NCI-H146 (cell line): ENCODE data around the gene AATK.

Experiments
- DNase-seq: peaks from one replicate; lab custom pipeline; 2025; lab: John Stamatoyannopoulos, UW

The AATK gene

DNA sequence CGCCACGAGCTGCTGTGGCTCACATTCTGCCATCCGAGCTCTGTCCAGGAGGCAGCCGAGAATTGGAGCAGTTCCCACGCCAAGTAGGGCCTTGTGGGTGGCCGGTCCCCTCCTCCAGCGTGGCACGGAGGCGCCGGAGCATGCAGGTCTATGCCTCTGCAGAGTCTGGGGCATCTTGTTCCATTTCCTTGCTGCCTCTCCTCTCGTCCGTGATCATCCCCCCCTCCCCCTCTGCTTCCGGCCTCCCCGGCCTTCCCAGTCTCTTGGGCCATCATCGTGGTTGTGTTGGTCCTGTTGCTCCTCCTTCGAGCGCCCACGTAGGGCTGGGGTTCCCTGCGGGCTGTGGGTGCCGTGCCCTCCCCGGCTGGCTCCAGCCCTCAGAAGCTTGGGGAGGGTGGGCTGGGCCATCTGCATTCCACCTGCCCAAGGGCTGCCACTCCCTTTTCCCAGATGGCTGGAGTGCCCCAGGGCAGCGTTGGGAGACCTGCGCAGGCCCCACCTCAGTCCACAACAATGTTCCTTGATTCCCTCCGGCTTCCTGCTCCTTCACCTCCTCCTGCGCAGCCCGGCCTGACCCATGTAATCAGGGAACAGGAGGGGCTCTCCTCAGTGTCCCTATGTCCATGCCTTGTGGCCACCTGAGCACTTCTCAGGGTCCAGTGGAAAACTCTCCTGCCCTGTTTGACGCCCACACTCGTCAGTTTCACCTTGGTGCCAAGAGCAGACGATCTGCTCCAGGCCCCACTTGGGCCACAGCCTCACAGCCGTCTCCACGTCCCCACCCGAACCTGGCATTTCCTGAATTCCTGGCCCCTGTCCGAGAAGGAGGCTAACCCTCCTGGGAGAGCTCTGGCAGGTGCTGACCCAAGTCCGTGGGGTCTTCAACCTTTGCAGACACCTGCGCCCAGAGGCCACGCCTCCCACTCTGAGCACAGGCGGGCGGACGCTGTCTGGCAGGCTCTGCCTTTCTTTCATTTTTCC lies 94.0 kb downstream of the AATK start:
- no peak for DNase-seq

DNA sequence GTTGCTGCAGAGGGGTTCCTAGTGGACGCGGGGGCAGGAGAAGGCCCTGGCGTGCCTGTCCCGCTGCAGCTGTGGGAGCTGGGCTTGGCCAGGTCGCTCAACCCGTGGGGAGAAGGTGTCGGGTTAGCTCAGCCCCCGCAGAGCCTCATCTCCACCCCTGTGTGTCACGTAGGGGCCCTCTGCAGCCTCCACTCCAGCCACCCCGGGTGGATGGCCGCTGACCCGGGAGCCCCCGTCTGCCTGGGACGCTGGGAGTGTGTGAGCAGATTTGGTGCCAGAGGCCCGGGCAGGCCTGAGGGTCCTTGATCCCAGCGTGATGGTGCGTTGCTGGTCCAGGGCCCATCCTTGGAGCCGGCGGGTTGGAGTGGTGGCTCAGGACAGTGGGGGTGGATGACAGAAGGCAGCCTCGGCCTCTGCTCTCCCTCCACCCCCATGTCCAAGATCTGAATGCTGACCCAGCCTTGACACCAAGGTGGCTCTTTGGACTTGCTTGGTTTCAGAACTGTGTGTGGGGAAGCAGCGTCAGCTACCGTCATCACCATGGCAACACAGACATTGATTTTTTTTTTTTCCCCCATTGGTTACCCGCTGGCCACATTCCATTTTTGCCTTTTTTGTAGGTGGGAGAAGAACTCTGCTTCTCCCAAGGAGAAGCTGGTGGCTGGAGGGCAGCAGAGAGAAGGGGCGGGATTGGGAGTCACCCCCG lies 95.3 kb downstream of the AATK start:
- DNase-seq, result no peak

DNA sequence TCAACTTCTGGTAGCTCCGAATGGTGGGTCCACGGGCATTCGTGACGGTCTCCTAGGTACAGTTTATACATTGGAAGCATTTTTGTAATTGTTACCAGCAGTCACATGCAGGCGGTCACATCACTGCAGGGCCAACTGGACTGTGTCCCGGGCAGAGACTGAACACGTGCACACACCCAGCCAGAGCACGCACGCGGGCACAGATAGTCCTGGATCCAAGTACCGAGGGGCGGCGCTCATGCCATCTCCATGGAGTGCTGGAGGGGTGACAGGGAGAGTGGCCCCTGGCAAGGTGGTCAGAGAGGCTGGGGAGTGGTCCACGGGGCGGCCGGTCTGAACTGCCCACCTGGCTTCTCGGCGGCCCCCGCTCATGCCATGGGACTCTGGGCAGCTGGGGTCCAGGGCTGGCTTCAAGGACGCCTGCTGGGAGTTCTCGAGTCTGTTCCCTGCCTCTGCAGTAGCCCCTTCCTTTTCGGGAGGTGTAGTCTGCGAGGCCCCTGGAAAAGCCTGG lies 96.8 kb downstream of the AATK start:
- no peak for DNase-seq

DNA sequence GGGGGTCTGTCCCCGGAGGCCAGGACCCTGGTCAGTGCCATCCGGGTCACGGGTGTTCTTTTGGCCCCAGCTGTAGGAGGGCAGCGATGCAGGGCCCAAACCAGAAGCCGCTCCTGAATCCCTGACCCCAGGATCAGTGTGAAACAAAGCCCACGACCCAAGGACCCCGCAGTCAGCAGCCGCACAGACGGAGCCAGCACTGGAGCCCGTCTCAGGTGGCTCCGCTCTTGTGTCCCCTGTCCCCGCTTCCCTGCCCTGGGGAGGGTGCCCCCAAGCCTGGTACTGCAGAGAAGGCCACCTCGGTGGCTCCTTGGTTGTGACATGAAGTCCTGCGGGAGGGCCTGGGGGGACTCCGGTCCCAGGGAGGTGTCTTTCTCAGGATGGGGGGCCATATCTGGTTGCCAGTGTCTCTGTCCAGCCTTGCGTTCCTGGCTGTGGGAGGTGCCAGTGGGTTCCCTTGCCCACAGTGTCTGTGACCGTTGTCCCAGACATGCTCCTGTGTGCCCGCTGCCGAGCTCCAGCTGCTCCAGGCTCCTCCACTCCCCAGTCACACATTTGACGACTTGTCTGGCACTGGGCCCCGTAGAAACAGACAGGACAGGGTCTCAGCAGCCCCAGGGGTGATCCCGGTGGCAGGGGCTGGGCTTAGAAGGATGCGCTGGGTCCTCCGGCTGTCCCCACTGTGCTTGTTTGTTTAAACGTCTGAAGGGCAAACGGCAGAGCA lies 97.4 kb downstream of the AATK start:
- DNase-seq, result no peak

DNA sequence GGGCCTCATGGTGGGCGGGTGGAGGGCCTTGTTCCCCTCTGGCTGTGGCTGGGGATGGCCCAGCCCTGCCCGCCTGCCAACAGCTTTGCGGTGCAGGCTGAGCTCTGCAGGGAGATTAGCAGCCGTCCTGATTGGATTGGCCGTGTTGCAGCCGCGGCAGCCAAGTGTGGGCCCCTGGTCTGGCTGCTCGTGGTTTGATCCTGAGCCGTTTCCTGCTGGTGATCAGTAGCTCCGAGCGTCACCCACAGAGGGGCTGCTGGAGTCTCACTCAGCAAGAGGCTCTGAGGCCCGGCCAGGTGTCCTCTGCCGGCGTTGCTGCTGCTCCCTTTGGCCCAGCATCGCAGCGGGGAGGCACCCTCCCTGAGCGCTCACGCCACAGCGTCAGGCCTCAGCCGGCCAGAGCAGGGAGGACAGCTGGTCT lies 98.6 kb downstream of the AATK start:
- peak; percentile 8 for DNase-seq
